SK-N-SH treated with all-trans-retinoic acid at 6 μM for 48 hours (cell line): ENCODE results near the gene SLMAP.

Source experiments
- ATAC-seq: fragments of 200-7000 bp; cut with Tn5 transposase; 3 replicates; pipeline ENCODE4 v1.9.1; 2020; ENCODE audit warnings: mild to moderate bottlenecking, moderate library complexity
- ARNTL ChIP-seq: fragments of 450-650 bp; formaldehyde crosslinking; IDR thresholded peaks from 2 replicates; pipeline ENCODE4 v1.5.0; 2020; ENCODE audit warnings: low read depth, mild to moderate bottlenecking, moderate library complexity, borderline replicate concordance
- BACH2 ChIP-seq: fragments of 250-450 bp; sonication (Bioruptor Pico); IDR thresholded peaks from 2 replicates; pipeline ENCODE4 v1.9.0; 2021; ENCODE audit warnings: mild to moderate bottlenecking, borderline replicate concordance
- CSDC2 ChIP-seq: fragments of 250-450 bp; sonication (Bioruptor Pico); IDR thresholded peaks from 2 replicates; pipeline ENCODE4 v1.5.0; 2020; ENCODE audit warnings: mild to moderate bottlenecking, moderate library complexity
- CSRNP3 ChIP-seq: fragments of 250-450 bp; sonication (Bioruptor Pico); IDR thresholded peaks from 2 replicates; pipeline ENCODE4 v1.5.1; 2021; ENCODE audit warnings: mild to moderate bottlenecking, moderate library complexity
- ESRRG ChIP-seq: fragments of 250-450 bp; sonication (Bioruptor Pico); IDR thresholded peaks from 2 replicates; pipeline ENCODE4 v1.6.1; 2021; ENCODE audit warnings: mild to moderate bottlenecking
- GLIS3 ChIP-seq: fragments of 250-450 bp; sonication (Bioruptor Pico); IDR thresholded peaks from 2 replicates; pipeline ENCODE4 v1.5.0; 2020; ENCODE audit warnings: mild to moderate bottlenecking, moderate library complexity
- ISL1 ChIP-seq: fragments of 250-450 bp; sonication (Bioruptor Pico); IDR thresholded peaks from 2 replicates; pipeline ENCODE4 v2.1.2; 2022; ENCODE audit warnings: mild to moderate bottlenecking, moderate library complexity
- PPARA ChIP-seq: fragments of 250-450 bp; sonication (Bioruptor Pico); IDR thresholded peaks from 2 replicates; pipeline ENCODE4 v1.5.0; 2020; ENCODE audit warnings: mild to moderate bottlenecking, borderline replicate concordance
- RARB ChIP-seq: fragments of 250-450 bp; sonication (Bioruptor Pico); IDR thresholded peaks from 2 replicates; pipeline ENCODE4 v1.8.0; 2021; ENCODE audit warnings: mild to moderate bottlenecking, moderate library complexity
- SNAI2 ChIP-seq: fragments of 250-450 bp; sonication (Bioruptor Pico); IDR thresholded peaks from 2 replicates; pipeline ENCODE4 v1.5.0; 2020; ENCODE audit warnings: mild to moderate bottlenecking, moderate library complexity
- TCF4 ChIP-seq: fragments of 250-450 bp; sonication (Bioruptor Pico); IDR thresholded peaks from 2 replicates; pipeline ENCODE4 v1.8.0; 2021; ENCODE audit warnings: mild to moderate bottlenecking, moderate library complexity, borderline replicate concordance
- TOX ChIP-seq: fragments of 250-450 bp; sonication (Bioruptor Pico); IDR thresholded peaks from 2 replicates; pipeline ENCODE4 v1.8.0; 2021; ENCODE audit warnings: mild to moderate bottlenecking, moderate library complexity, borderline replicate concordance
- TSHZ2 ChIP-seq: fragments of 250-450 bp; sonication (Bioruptor Pico); IDR thresholded peaks from 2 replicates; pipeline ENCODE4 v1.5.0; 2020; ENCODE audit warnings: mild to moderate bottlenecking, moderate library complexity
- ZC3H10 ChIP-seq: fragments of 250-450 bp; sonication (Bioruptor Pico); IDR thresholded peaks from 2 replicates; pipeline ENCODE4 v1.5.1; 2021; ENCODE audit warnings: mild to moderate bottlenecking, moderate library complexity
- ZFP30 ChIP-seq: fragments of 450-650 bp; formaldehyde crosslinking; IDR thresholded peaks from 2 replicates; pipeline ENCODE4 v1.5.0; 2022; ENCODE audit warnings: mild to moderate bottlenecking, moderate library complexity
- ZNF565 ChIP-seq: fragments of 450-650 bp; formaldehyde crosslinking; conservative IDR thresholded peaks from 2 replicates; pipeline ENCODE4 v1.5.0; 2020; ENCODE audit warnings: low read depth, mild to moderate bottlenecking, moderate library complexity
- ZNF70 ChIP-seq: fragments of 450-650 bp; formaldehyde crosslinking; IDR thresholded peaks from 2 replicates; pipeline ENCODE4 v1.5.0; 2020; ENCODE audit warnings: mild to moderate bottlenecking, moderate library complexity
- ZNF8 ChIP-seq: fragments of 450-650 bp; formaldehyde crosslinking; IDR thresholded peaks from 2 replicates; pipeline ENCODE4 v1.5.0; 2020; ENCODE audit warnings: mild to moderate bottlenecking, moderate library complexity
- TF ChIP-seq, protein P1 (sequence below): fragments of 250-450 bp; sonication (Bioruptor Pico); IDR thresholded peaks from 2 replicates; pipeline ENCODE4 v1.8.0; 2020; ENCODE audit warnings: mild to moderate bottlenecking, moderate library complexity, borderline replicate concordance
- TF ChIP-seq, protein P2 (sequence below): fragments of 250-450 bp; sonication (Bioruptor Pico); IDR thresholded peaks from 2 replicates; pipeline ENCODE4 v1.8.0; 2021; ENCODE audit warnings: low read depth, mild to moderate bottlenecking, moderate library complexity, borderline replicate concordance
- TF ChIP-seq, protein P3 (sequence below): fragments of 250-450 bp; sonication (Bioruptor Pico); IDR thresholded peaks from 2 replicates; pipeline ENCODE4 v1.5.1; 2020; ENCODE audit warnings: low read depth, mild to moderate bottlenecking, moderate library complexity

The SLMAP gene

GRCh38 chr3:57917601-57918000, 161.5 kb downstream of the SLMAP start:
- TF ChIP-seq ZC3H10 (CRISPR knock-in tag) (no peak), CSDC2 (CRISPR knock-in tag) (no peak), ISL1 (CRISPR knock-in tag) (no peak), TCF4 (CRISPR knock-in tag) (no peak), BACH2 (CRISPR knock-in tag) (no peak), ARNTL (no peak), CSRNP3 (CRISPR knock-in tag) (no peak), TOX (CRISPR knock-in tag) (no peak), ZNF565 (CRISPR knock-in tag) (no peak), SNAI2 (no peak), PPARA (no peak), ESRRG (CRISPR knock-in tag) (no peak), TSHZ2 (no peak), ZNF8 (CRISPR knock-in tag) (no peak), ZNF70 (CRISPR knock-in tag) (no peak), RARB (CRISPR knock-in tag) (no peak)
- TF ChIP-seq, protein P1, sequence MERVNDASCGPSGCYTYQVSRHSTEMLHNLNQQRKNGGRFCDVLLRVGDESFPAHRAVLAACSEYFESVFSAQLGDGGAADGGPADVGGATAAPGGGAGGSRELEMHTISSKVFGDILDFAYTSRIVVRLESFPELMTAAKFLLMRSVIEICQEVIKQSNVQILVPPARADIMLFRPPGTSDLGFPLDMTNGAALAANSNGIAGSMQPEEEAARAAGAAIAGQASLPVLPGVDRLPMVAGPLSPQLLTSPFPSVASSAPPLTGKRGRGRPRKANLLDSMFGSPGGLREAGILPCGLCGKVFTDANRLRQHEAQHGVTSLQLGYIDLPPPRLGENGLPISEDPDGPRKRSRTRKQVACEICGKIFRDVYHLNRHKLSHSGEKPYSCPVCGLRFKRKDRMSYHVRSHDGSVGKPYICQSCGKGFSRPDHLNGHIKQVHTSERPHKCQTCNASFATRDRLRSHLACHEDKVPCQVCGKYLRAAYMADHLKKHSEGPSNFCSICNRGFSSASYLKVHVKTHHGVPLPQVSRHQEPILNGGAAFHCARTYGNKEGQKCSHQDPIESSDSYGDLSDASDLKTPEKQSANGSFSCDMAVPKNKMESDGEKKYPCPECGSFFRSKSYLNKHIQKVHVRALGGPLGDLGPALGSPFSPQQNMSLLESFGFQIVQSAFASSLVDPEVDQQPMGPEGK (CRISPR knock-in tag): no peak
- TF ChIP-seq, protein P2, sequence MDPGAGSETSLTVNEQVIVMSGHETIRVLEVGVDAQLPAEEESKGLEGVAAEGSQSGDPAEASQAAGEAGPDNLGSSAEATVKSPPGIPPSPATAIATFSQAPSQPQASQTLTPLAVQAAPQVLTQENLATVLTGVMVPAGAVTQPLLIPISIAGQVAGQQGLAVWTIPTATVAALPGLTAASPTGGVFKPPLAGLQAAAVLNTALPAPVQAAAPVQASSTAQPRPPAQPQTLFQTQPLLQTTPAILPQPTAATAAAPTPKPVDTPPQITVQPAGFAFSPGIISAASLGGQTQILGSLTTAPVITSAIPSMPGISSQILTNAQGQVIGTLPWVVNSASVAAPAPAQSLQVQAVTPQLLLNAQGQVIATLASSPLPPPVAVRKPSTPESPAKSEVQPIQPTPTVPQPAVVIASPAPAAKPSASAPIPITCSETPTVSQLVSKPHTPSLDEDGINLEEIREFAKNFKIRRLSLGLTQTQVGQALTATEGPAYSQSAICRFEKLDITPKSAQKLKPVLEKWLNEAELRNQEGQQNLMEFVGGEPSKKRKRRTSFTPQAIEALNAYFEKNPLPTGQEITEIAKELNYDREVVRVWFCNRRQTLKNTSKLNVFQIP: no peak
- TF ChIP-seq, all 23 proteins: peak for 0
- ATAC-seq: peak; percentile 34

- ATAC-seq: peak; percentile 88
- TF ChIP-seq ISL1 (CRISPR knock-in tag): peak; percentile 54; the same call in 1 of the 2 replicates
- no peak for TF ChIP-seq ZNF565 (CRISPR knock-in tag)
- TF ChIP-seq ZFP30 (CRISPR knock-in tag): no peak
- peak; percentile 59; the same call in 1 of the 2 replicates for TF ChIP-seq TOX (CRISPR knock-in tag)
- no peak for TF ChIP-seq ZNF70 (CRISPR knock-in tag)
- no peak for TF ChIP-seq SNAI2
- no peak for TF ChIP-seq TCF4 (CRISPR knock-in tag)
- TF ChIP-seq CSRNP3 (CRISPR knock-in tag): no peak
- TF ChIP-seq ARNTL: no peak
- no peak for TF ChIP-seq ESRRG (CRISPR knock-in tag)
- no peak for TF ChIP-seq ZC3H10 (CRISPR knock-in tag)
- TF ChIP-seq RARB (CRISPR knock-in tag): no peak
- TF ChIP-seq, protein P3, sequence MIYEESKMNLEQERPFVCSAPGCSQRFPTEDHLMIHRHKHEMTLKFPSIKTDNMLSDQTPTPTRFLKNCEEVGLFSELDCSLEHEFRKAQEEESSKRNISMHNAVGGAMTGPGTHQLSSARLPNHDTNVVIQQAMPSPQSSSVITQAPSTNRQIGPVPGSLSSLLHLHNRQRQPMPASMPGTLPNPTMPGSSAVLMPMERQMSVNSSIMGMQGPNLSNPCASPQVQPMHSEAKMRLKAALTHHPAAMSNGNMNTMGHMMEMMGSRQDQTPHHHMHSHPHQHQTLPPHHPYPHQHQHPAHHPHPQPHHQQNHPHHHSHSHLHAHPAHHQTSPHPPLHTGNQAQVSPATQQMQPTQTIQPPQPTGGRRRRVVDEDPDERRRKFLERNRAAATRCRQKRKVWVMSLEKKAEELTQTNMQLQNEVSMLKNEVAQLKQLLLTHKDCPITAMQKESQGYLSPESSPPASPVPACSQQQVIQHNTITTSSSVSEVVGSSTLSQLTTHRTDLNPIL (CRISPR knock-in tag): no peak
- TF ChIP-seq PPARA: no peak
- TF ChIP-seq CSDC2 (CRISPR knock-in tag): no peak
- TF ChIP-seq GLIS3 (CRISPR knock-in tag): no peak
Observed at GRCh38 chr3:57918123-57918837, 162.2 kb downstream of the SLMAP start.
